Activated naive CD4-positive, alpha-beta T cell treated with anti-CD3 and anti-CD28 coated beads, Interleukin-2, amount 50 U/mL, for 16 hours (primary cell): Measurements from ENCODE around the gene DENND4A.
"Not testable (repeated sequence)": the region's sequence is repeated elsewhere in the genome, so short reads cannot be mapped to it uniquely, and the experiment has no call there.

ENCODE experiments used
- DNase-seq: peaks from one replicate; pipeline ENCODE4 v3.0.0-alpha.2; 2020

DENND4A gene

GRCh38 chr15:65787260-65787659 is 4.8 kb downstream of the DENND4A start:
- no peak for DNase-seq

DNA sequence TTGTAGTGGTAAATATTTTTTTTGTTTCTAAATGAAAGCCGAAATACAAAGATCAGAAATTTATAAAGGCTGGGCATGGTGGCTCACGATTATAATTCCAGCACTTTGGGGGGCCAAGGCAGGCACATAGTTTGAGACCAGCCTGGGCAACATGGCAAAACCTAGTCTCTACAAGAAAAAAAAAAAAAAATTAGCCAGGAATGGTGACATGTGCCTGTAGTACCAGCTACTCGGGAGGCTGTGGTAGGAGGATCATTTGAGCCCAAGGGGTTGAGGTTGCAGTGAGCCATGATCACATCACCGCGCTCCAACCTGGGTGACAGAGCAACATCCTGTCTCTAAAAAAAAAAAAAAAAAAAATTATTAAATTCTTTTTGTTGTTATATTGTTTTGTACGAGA is 6.9 kb downstream of the DENND4A start:
- no peak for DNase-seq

GRCh38 chr15:65783872-65784271 is 8.2 kb downstream of the DENND4A start:
- DNase-seq = no peak

DNA sequence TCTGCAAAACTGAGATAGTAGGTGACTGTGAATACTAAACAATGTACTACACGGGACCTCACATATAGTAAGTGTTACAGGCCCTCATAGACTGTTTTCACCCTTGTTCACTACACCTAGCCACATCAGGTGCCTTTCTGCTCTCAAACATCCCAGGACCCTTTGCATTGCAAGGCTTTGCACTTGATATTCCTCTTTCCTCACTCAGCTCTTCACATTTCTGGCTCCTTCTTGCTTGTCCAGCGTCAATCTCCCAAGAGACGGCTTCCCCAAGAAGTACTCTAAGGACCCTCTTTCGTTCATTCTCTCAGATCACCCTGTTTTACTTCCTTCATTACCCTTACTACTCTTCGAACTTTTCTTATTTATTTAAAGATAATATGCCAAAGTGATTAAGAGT is 10.0 kb downstream of the DENND4A start:
- no peak for DNase-seq

DNA sequence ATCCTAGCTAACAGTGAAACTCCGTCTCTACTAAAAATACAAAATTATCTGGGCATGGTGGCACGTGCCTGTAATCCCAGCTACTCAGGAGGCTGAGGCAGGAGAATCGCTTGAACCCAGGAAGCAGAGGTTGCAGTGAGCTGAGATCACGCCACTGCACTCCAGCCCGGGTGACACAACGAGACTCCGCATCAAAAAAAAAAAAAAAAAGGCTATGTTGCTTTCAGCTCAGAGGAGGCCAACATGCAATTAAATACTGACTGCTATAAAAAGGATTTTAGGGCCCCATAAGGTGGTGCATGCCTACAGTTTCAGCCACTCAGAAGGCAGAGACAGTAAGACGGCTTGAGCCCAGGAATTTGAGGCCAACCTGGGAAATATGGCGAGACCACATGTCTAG is 13.4 kb downstream of the DENND4A start:
- DNase-seq = not testable (repeated sequence)

- no peak for DNase-seq
Measured at GRCh38 chr15:65778269-65778668, 13.8 kb downstream of the DENND4A start.

DNA sequence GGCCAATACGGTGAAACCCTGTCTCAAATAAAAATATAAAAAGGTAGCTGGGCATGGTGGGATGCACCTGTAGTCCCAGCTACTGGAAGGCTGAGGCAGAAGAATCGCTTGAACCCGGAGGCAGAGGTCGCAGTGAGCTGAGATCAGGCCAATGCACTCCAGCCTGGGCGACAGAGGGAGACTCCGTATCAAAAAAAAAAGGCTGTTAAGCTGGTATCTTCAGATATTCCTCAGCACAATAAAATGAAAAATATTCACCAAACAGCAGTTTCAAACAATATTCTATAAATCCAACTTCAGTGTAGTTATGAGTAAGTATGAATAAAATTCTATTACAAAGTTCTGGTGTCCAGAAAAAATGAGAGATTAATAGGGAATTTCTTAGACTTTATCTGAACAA is 14.2 kb downstream of the DENND4A start:
- DNase-seq = no peak

DNA sequence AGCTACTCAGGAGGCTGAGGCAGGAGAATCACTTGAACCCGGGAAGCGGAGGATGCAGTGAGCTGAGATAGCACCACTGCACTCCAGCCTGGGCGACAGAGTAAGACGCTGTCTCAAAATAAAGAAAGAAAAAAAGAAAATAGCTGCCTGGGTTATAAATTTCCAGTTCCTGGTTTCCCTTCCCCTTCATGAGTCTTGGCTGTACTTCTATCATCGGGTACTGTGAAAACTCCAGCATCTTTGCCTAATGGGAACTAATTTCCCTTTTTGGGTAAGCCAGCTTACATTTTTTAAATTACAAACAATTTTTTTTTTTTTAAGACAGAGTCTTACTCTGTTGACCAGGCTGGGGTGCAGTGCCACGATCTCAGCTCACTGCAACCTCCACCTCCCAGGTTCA is 15.0 kb downstream of the DENND4A start:
- DNase-seq = no peak

DNA sequence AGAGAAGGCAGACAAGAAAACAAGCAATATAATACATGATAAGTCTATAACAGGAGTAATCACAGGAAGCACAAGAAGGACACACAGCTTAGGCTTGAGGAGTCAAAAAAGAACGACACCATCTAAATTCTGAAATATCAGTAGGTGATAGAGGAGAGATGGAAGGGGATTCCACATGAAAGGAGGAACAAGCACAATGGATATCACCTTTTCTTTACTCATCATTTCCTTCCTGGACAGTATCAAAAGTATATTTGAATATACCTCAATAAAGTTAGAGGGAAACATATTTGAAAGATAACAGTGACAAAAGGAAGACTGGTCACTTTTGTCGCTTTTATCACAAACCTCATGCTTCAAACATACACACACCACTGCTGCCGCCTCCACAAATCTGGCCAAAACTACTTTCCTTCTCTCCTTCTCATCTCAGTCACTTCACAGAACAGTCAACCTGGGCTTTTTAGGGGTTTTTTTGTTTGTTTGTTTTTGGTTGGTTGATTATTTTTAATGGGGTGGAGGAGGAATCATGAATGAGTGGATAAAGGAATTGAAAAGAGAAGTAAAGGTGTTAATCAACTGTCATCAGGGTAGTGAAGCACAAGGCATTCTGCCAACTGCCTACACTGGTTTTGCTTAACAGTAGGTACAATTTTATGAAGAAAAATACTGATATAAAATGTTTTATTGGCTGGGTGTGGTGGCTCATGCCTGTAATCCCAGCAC is 18.5 kb downstream of the DENND4A start:
- no peak for DNase-seq

DNA sequence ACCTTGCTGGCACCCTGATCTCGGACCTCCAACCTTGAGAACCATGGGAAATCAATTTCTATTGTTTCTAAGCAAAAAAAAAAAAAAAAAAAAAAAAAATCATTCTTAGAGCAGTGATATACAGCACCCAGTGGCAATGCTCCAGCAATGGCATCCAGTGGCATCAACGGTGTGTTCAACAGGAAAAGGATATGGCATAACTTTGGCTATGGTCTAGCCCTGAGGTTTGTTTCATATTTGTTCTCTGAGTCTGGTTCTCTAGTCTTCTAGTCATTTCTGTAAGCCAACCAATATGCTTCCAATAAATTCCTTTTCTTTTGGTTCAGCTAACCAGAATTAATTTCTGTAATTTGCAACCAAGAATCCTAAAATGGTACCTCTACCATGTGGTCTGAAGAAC is 19.2 kb downstream of the DENND4A start:
- no peak for DNase-seq

DNA sequence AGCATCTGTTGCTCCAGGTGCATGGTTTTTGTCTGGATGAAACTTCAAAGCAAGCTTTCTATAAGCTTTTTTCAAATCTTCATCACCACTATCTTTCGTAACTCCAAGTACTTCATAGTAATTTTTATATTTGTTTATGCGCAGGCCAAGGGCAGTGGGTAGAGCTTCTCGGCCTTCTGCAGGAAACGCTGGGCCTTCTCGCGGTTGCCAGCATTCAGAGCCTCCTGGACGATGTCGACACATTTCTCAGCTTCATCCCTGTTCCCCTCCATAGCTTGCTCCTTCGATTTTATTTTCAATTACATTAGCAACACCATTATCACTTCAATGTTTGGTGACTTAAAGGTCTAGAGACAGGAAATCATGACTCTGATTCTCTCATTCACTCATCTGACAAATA is 20.2 kb downstream of the DENND4A start:
- DNase-seq = no peak

- no peak for DNase-seq
Measured at GRCh38 chr15:65769482-65769881, 22.6 kb downstream of the DENND4A start.

- DNase-seq = no peak
Measured at GRCh38 chr15:65767895-65768294, 24.2 kb downstream of the DENND4A start.

DNA sequence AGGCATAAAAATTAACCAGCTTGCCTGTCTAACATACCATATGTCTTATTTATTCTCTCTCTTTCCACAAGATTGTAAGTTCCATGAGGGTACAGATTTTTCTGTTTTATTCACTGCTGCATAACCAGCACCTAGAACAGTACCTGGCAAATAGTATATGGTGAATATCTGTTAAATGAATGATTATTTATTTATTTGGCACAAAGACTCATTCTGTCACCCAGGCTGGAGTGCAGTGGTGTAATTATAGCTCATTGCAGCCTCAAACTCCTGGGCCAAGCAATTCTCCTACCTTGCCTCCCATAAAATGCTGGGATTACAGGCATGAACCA is 24.9 kb downstream of the DENND4A start:
- DNase-seq = no peak

DNA sequence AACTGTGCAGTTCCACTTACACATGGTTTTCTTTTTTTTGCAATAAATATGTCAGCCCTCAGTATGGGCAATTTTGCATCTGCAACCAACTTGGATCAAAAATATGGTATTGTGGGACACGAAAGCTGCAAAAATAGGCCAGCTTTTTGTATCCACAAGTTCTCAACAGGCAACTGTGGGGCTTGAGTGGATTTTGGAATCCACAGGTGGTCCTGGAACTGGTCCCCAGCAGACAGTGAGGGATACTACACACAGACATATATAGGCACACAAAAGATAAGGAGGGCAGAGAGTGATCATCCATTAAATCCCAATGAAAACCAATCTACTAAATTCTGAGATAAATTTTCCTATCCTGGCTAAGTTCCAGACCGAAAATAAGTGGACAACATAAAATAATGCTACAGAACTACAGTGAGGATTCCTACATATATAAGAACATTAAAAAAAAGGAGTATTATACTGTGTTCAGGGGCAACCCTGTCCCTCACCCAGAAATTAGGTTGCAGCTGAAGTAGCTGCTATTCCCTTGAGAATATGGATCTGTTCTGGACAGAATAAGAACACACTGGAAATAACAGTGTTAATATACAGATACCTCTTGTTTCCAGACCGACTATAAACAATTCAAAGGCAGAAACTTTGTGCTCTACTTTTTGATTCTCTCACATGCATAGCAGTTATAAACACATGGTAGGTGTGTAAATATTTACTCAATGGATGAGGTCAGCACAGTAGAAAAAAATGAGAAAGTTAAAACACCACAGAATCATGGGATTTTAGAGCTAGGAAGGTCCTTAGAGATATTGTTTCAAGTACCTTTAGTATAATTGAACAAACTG is 25.4 kb downstream of the DENND4A start:
- no peak for DNase-seq

GRCh38 chr15:65765106-65765505 is 27.0 kb downstream of the DENND4A start:
- DNase-seq = no peak

DNA sequence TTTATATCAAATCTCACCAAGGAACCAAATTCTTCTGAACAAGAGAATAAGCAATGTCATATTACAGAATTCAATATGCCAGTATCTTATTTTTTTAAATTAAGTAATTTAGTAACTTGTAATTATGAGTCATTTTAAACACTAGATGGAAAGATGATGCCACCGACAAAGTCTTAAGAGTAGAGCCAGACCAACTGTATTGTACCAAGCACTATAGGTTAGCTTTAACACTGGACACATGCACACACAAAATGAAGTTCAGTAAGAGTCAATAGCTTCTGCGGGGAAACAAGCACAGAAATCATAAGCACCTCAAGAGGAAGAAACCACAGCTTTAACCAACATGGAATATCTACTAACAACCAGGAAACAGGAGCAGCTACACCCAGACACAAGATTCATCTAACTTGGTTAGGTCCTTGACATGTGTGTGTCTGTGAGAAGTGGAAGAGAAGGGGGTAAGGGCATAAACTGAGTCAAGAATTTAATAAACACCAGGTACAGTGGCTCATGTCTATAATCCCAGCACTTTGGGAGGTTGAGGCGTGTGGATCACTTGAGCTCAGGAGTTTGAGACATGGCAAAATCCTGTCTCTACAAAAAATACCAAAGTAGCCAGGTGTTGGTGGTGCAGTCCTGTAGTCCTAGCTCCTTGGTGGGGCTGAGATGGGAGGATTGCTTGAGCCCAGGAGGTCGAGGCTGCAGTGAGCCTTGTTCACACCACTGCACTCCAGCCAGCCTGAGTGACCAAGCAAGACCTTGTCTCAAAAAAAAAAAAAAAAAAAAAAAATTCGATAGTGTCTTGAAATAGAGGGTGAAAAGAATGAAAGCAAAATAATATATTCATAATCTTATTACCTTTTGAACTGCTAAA is 28.9 kb downstream of the DENND4A start:
- DNase-seq = no peak

DNA sequence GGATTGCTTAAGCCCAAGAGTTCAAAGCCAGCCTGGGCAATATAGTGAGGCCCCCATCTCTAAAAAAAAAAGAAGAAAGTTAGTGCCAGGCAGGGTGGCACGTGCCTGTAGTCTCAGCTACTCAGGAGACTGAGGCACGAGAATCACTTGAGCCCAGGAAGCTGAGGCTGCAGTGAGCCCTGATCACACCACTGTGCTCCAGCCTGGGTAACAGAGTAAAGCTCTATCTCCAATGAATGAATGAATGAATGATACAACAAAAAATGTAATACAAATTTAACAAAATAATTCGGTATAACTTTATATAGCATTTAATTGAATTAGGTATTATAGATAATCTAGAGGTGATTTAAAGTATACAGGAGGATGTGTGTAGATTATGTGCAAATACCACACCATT is 29.7 kb downstream of the DENND4A start:
- no peak for DNase-seq

- DNase-seq = no peak
Measured at GRCh38 chr15:65761210-65761926, 30.7 kb downstream of the DENND4A start.

GRCh38 chr15:65759441-65759840 is 32.7 kb downstream of the DENND4A start:
- no peak for DNase-seq

- no peak for DNase-seq
Measured at GRCh38 chr15:65758242-65758641, 33.9 kb downstream of the DENND4A start.

GRCh38 chr15:65757256-65757655 is 34.8 kb downstream of the DENND4A start:
- DNase-seq = no peak

- no peak for DNase-seq
Measured at GRCh38 chr15:65752151-65752700, 39.9 kb downstream of the DENND4A start.
